ENCODE results near the gene PUSL1.

GRCh38 chr1:1294250-1294890, 14.0 kb upstream of the PUSL1 start:
- TF ChIP-seq CTCF (IDR thresholded peaks at IDR 0.05; ENCODE audit: low read depth, low read length) = no peak
- TF ChIP-seq EZH2phosphoT487 (IDR thresholded peaks at IDR 0.05; ENCODE audit: low read depth) = no peak

Data from OCI-LY3 (cell line).